ENCODE measurements around the gene HPCAL4.

The HPCAL4 gene

GRCh38 chr1:39692152-39693074 lies 1.2 kb upstream of the HPCAL4 start:
- H2BK5ac ChIP-seq (ENCODE audit: low read depth, low read length, poor library complexity, severe bottlenecking) = no peak overlapping the region

GRCh38 chr1:39690794-39691382 lies 345 bp downstream of the HPCAL4 start:
- no peak overlapping the region for H2AFZ ChIP-seq (ENCODE audit: low read depth, low read length)
- no peak overlapping the region for H3K9ac ChIP-seq (ENCODE audit: low read length)
- peak overlapping the region in 1 of 2 experiments; percentile 29 for H3K4me3 ChIP-seq (ENCODE audit: insufficient read depth in 1 of 2, low read depth in 1 of 2, low read length in 2 of 2)
- 50% methylated on average over 7 of the region's 28 CpGs for WGBS
- peak overlapping the region; percentile 43 for H3K4me2 ChIP-seq (ENCODE audit: low read length, poor library complexity, severe bottlenecking)
- no peak overlapping the region for H3K18ac ChIP-seq (ENCODE audit: low read depth in 1 of 2, low read length in 2 of 2)
- no peak overlapping the region for H2BK15ac ChIP-seq (ENCODE audit: low read depth, poor library complexity, severe bottlenecking)
- peak overlapping the region in 1 of 2 experiments; percentile 75 for H3K23ac ChIP-seq (ENCODE audit: low read length in 2 of 2)
- H3K27me3 ChIP-seq (ENCODE audit: control insufficient read depth in 1 of 2, insufficient read depth in 1 of 2, low read length in 2 of 2) = peaks cover 92 to 96% of the 10 kb centered on the region in 2 experiments
- H2BK120ac ChIP-seq (ENCODE audit: low read depth, low read length) = no peak overlapping the region
- H3K27ac ChIP-seq (ENCODE audit: low read length, poor library complexity, severe bottlenecking) = no peak overlapping the region
- no peaks in the 10 kb centered on the region for H3K36me3 ChIP-seq (ENCODE audit: control insufficient read depth in 1 of 2, insufficient read depth in 2 of 2, low read depth in 1 of 2, low read length in 2 of 2)
- H3K4me1 ChIP-seq (ENCODE audit: control insufficient read depth, insufficient read depth, low read depth, low read length) = peaks cover 14% of the 10 kb centered on the region
- H2BK5ac ChIP-seq (ENCODE audit: low read depth, low read length, poor library complexity, severe bottlenecking) = no peak overlapping the region
- no peak overlapping the region for H3K4ac ChIP-seq (ENCODE audit: low read depth in 1 of 2, low read length in 2 of 2)
- no peak overlapping the region for H2AK5ac ChIP-seq (ENCODE audit: low read length, severe bottlenecking)
- H3K9me3 ChIP-seq (ENCODE audit: control insufficient read depth, low read length) = no peaks in the 10 kb centered on the region
- H4K91ac ChIP-seq (ENCODE audit: low read length) = peak overlapping the region; percentile 45
- H3K14ac ChIP-seq (ENCODE audit: low read length in 2 of 2) = no peak overlapping the region
- H3K79me1 ChIP-seq (replicated peaks; ENCODE audit: low read length, poor library complexity, severe bottlenecking) = no peaks in the 10 kb centered on the region
- no peak overlapping the region for H4K8ac ChIP-seq (ENCODE audit: low read length)
- H2BK12ac ChIP-seq (ENCODE audit: low read length in 2 of 2) = no peak overlapping the region
- no peak for DNase-seq

More at GRCh38 chr1:39692152-39693074, 1.2 kb upstream of the HPCAL4 start:
- H4K91ac ChIP-seq (ENCODE audit: low read length) = no peak overlapping the region
- H3K4ac ChIP-seq (ENCODE audit: low read depth in 1 of 2, low read length in 2 of 2) = no peak overlapping the region
- peaks cover 14% of the 10 kb centered on the region for H3K4me1 ChIP-seq (ENCODE audit: control insufficient read depth, insufficient read depth, low read depth, low read length)
- H3K36me3 ChIP-seq (ENCODE audit: control insufficient read depth in 1 of 2, insufficient read depth in 2 of 2, low read depth in 1 of 2, low read length in 2 of 2) = no peaks in the 10 kb centered on the region
- H3K9ac ChIP-seq (ENCODE audit: low read length) = no peak overlapping the region
- no peak overlapping the region for H3K4me3 ChIP-seq (ENCODE audit: insufficient read depth in 1 of 2, low read depth in 1 of 2, low read length in 2 of 2)
- no peak overlapping the region for H2BK120ac ChIP-seq (ENCODE audit: low read depth, low read length)
- 14% methylated on average over 54 of the region's 56 CpGs for WGBS
- H2AFZ ChIP-seq (ENCODE audit: low read depth, low read length) = no peak overlapping the region
- H3K79me1 ChIP-seq (replicated peaks; ENCODE audit: low read length, poor library complexity, severe bottlenecking) = no peaks in the 10 kb centered on the region
- no peak overlapping the region for H3K18ac ChIP-seq (ENCODE audit: low read depth in 1 of 2, low read length in 2 of 2)
- H2BK12ac ChIP-seq (ENCODE audit: low read length in 2 of 2) = no peak overlapping the region
- no peak overlapping the region for H2AK5ac ChIP-seq (ENCODE audit: low read length, severe bottlenecking)
- H3K9me3 ChIP-seq (ENCODE audit: control insufficient read depth, low read length) = no peaks in the 10 kb centered on the region
- H2BK15ac ChIP-seq (ENCODE audit: low read depth, poor library complexity, severe bottlenecking) = no peak overlapping the region
- peaks cover 91 to 95% of the 10 kb centered on the region in 2 experiments for H3K27me3 ChIP-seq (ENCODE audit: control insufficient read depth in 1 of 2, insufficient read depth in 1 of 2, low read length in 2 of 2)
- H3K27ac ChIP-seq (ENCODE audit: low read length, poor library complexity, severe bottlenecking) = no peak overlapping the region
- peak overlapping the region in 1 of 2 experiments; percentile 32 for H3K23ac ChIP-seq (ENCODE audit: low read length in 2 of 2)
- H4K8ac ChIP-seq (ENCODE audit: low read length) = no peak overlapping the region
- H3K14ac ChIP-seq (ENCODE audit: low read length in 2 of 2) = no peak overlapping the region
- no peak for DNase-seq
- H3K4me2 ChIP-seq (ENCODE audit: low read length, poor library complexity, severe bottlenecking) = no peak overlapping the region

- Histone ChIP-seq H3K79me1 (replicated peaks; ENCODE audit: low read length, poor library complexity, severe bottlenecking) (no peaks in the 10 kb centered on the region), H2BK15ac (ENCODE audit: low read depth, poor library complexity, severe bottlenecking) (no peak overlapping the region), H3K23ac (ENCODE audit: low read length in 2 of 2) (peak overlapping the region in 1 of 2 experiments; percentile 14), H3K4ac (ENCODE audit: low read depth in 1 of 2, low read length in 2 of 2) (no peak overlapping the region), H3K36me3 (ENCODE audit: control insufficient read depth in 1 of 2, insufficient read depth in 2 of 2, low read depth in 1 of 2, low read length in 2 of 2) (no peaks in the 10 kb centered on the region), H2BK120ac (ENCODE audit: low read depth, low read length) (no peak overlapping the region), H3K9me3 (ENCODE audit: control insufficient read depth, low read length) (no peaks in the 10 kb centered on the region), H3K14ac (ENCODE audit: low read length in 2 of 2) (no peak overlapping the region), H3K9ac (ENCODE audit: low read length) (no peak overlapping the region), H4K91ac (ENCODE audit: low read length) (no peak overlapping the region), H3K4me2 (ENCODE audit: low read length, poor library complexity, severe bottlenecking) (no peak overlapping the region), H2BK5ac (ENCODE audit: low read depth, low read length, poor library complexity, severe bottlenecking) (no peak overlapping the region), H4K8ac (ENCODE audit: low read length) (no peak overlapping the region), H3K4me3 (ENCODE audit: insufficient read depth in 1 of 2, low read depth in 1 of 2, low read length in 2 of 2) (no peak overlapping the region), H3K4me1 (ENCODE audit: control insufficient read depth, insufficient read depth, low read depth, low read length) (peaks cover 14% of the 10 kb centered on the region), H2AFZ (ENCODE audit: low read depth, low read length) (no peak overlapping the region), H3K27ac (ENCODE audit: low read length, poor library complexity, severe bottlenecking) (no peak overlapping the region), H2AK5ac (ENCODE audit: low read length, severe bottlenecking) (no peak overlapping the region), H3K27me3 (ENCODE audit: control insufficient read depth in 1 of 2, insufficient read depth in 1 of 2, low read length in 2 of 2) (peaks cover 89 to 94% of the 10 kb centered on the region in 2 experiments), H2BK12ac (ENCODE audit: low read length in 2 of 2) (no peak overlapping the region), H3K18ac (ENCODE audit: low read depth in 1 of 2, low read length in 2 of 2) (no peak overlapping the region)
- 17% methylated on average over 2 of the region's 2 CpGs for WGBS
- no peak for DNase-seq
These were observed 1.0 kb downstream of the HPCAL4 start for GRCh38 chr1:39690225-39690624.

GRCh38 chr1:39689635-39690034 lies 1.6 kb downstream of the HPCAL4 start:
- Histone ChIP-seq H2BK15ac (ENCODE audit: low read depth, poor library complexity, severe bottlenecking) (no peak overlapping the region), H3K4me2 (ENCODE audit: low read length, poor library complexity, severe bottlenecking) (no peak overlapping the region), H3K27ac (ENCODE audit: low read length, poor library complexity, severe bottlenecking) (no peak overlapping the region), H3K23ac (ENCODE audit: low read length in 2 of 2) (no peak overlapping the region), H4K91ac (ENCODE audit: low read length) (no peak overlapping the region), H3K4me1 (ENCODE audit: control insufficient read depth, insufficient read depth, low read depth, low read length) (peaks cover 14% of the 10 kb centered on the region), H3K36me3 (ENCODE audit: control insufficient read depth in 1 of 2, insufficient read depth in 2 of 2, low read depth in 1 of 2, low read length in 2 of 2) (no peaks in the 10 kb centered on the region), H3K27me3 (ENCODE audit: control insufficient read depth in 1 of 2, insufficient read depth in 1 of 2, low read length in 2 of 2) (peaks cover 89 to 94% of the 10 kb centered on the region in 2 experiments), H4K8ac (ENCODE audit: low read length) (no peak overlapping the region), H3K9me3 (ENCODE audit: control insufficient read depth, low read length) (no peaks in the 10 kb centered on the region), H3K4me3 (ENCODE audit: insufficient read depth in 1 of 2, low read depth in 1 of 2, low read length in 2 of 2) (no peak overlapping the region), H2AFZ (ENCODE audit: low read depth, low read length) (no peak overlapping the region), H2BK12ac (ENCODE audit: low read length in 2 of 2) (no peak overlapping the region), H3K79me1 (replicated peaks; ENCODE audit: low read length, poor library complexity, severe bottlenecking) (no peaks in the 10 kb centered on the region), H2AK5ac (ENCODE audit: low read length, severe bottlenecking) (no peak overlapping the region), H2BK5ac (ENCODE audit: low read depth, low read length, poor library complexity, severe bottlenecking) (no peak overlapping the region), H2BK120ac (ENCODE audit: low read depth, low read length) (no peak overlapping the region), H3K4ac (ENCODE audit: low read depth in 1 of 2, low read length in 2 of 2) (no peak overlapping the region), H3K18ac (ENCODE audit: low read depth in 1 of 2, low read length in 2 of 2) (no peak overlapping the region), H3K9ac (ENCODE audit: low read length) (no peak overlapping the region), H3K14ac (ENCODE audit: low read length in 2 of 2) (no peak overlapping the region)
- DNase-seq = no peak
